ENCODE measurements around the gene GALK1.

GRCh38 chr17:75764711-75765421 lies at the start of gene GALK1:
- TF ChIP-seq EZH2 (optimal IDR thresholded peaks at IDR 0.05; ENCODE audit: low read depth, low read length) (no peak), EZH2phosphoT487 (IDR thresholded peaks at IDR 0.05; ENCODE audit: low read length) (no peak)
- TF ChIP-seq, protein P1, sequence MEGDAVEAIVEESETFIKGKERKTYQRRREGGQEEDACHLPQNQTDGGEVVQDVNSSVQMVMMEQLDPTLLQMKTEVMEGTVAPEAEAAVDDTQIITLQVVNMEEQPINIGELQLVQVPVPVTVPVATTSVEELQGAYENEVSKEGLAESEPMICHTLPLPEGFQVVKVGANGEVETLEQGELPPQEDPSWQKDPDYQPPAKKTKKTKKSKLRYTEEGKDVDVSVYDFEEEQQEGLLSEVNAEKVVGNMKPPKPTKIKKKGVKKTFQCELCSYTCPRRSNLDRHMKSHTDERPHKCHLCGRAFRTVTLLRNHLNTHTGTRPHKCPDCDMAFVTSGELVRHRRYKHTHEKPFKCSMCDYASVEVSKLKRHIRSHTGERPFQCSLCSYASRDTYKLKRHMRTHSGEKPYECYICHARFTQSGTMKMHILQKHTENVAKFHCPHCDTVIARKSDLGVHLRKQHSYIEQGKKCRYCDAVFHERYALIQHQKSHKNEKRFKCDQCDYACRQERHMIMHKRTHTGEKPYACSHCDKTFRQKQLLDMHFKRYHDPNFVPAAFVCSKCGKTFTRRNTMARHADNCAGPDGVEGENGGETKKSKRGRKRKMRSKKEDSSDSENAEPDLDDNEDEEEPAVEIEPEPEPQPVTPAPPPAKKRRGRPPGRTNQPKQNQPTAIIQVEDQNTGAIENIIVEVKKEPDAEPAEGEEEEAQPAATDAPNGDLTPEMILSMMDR (IDR thresholded peaks at IDR 0.05; ENCODE audit: low read length), result peak; percentile 62
